ENCODE data around the gene MAP2K4.

- TF ChIP-seq CTCF (IDR thresholded peaks at IDR 0.05): no peak
- TF ChIP-seq POLR2A (IDR thresholded peaks at IDR 0.05): no peak
- TF ChIP-seq EP300 (IDR thresholded peaks at IDR 0.05): no peak
Observed at GRCh38 chr17:12140685-12141084, 120.0 kb downstream of the MAP2K4 start.
